ENCODE results near the gene FGFBP3.
A peak's percentile ranks its signal among the peaks of the same experiment; 100 is the strongest.

FGFBP3 gene

DNA sequence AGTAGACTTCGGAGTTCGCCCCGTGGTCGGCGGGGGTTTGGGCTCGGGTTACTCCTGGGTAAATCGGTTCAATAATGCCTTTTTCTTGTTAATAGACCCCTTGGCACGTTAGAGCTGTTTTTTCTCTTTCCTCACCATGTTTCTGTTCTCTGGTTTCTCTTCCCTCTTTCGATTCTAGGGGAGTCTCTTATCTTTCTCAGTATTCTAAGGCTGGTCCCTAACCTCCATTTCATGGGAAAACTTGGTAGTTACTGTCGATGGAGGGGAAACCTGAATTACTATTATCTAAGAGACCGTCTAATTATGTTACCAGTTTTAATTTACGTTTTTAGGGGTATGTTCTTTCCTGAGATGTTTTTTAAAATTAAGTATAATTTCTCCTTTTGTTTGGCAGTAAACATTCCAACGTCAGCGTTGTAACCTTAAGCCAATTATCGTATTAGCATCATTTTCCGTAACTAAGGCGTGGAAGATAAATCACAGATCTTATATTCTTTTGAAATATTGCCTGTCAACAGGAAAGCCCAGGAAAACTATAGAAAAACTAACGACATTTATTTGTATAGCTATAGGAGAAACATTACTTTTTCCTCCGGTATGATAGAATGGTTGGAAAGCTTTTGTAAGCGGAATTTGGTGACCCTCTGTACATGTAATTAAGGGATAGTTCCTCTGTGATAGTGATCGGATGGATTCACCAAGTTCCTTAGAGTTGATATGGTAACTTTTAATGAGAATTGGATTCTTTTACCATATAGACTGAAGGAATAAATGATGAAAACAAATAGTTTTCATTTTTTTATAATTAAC, 15.1 kb upstream of the FGFBP3 start:
- peaks cover 6 to 16% (median 11%) of the 10 kb centered on the region in 4 experiments for H3K4me1 ChIP-seq (ENCODE audit: control extremely low read depth in 1 of 4, control insufficient read depth in 4 of 4, insufficient read depth in 4 of 4, low read length in 3 of 4)
- DNase-seq: no peak
- ChIA-PET CTCF (interaction anchor here (1.1 to 3.2 kb wide), 5 partner anchors 10 to 16 kb away, joined by 3 to 15 read pairs (median 4); no protein-coding TSS in a partner anchor), POLR2A (interaction anchor here (0.7 kb wide), 1 partner anchor 23 kb away, joined by 3 read pairs; no protein-coding TSS in a partner anchor)
- WGBS (ENCODE audit: insufficient coverage): 0% methylated on average over 6 of the region's 21 CpGs
- peaks cover 3 to 9% (median 6%) of the 10 kb centered on the region in 4 experiments for H3K36me3 ChIP-seq (ENCODE audit: control insufficient read depth in 4 of 4, insufficient read depth in 4 of 4, low read length in 3 of 4)
- H3K27me3 ChIP-seq (replicated peaks in 2 of 5; ENCODE audit: control insufficient read depth in 4 of 5, insufficient read depth in 5 of 5, low read length in 4 of 5): no peaks in the 10 kb centered on the region
- peak overlapping the region; percentile 92 to 97 for H3K27ac ChIP-seq (ENCODE audit: insufficient read depth in 1 of 2, low read depth in 1 of 2, low read length in 2 of 2, poor library complexity in 1 of 2, severe bottlenecking in 2 of 2)
- H3K9me3 ChIP-seq (ENCODE audit: control extremely low read depth in 1 of 5, control insufficient read depth in 4 of 5, insufficient read depth in 2 of 5, low read depth in 1 of 5, low read length in 4 of 5): no peaks in the 10 kb centered on the region
- H3K4me3 ChIP-seq (ENCODE audit: control insufficient read depth in 1 of 7, extremely low read depth in 1 of 7, insufficient read depth in 4 of 7, low read depth in 2 of 7, low read length in 6 of 7): peak overlapping the region; percentile 77 to 99 (median 96)

DNA sequence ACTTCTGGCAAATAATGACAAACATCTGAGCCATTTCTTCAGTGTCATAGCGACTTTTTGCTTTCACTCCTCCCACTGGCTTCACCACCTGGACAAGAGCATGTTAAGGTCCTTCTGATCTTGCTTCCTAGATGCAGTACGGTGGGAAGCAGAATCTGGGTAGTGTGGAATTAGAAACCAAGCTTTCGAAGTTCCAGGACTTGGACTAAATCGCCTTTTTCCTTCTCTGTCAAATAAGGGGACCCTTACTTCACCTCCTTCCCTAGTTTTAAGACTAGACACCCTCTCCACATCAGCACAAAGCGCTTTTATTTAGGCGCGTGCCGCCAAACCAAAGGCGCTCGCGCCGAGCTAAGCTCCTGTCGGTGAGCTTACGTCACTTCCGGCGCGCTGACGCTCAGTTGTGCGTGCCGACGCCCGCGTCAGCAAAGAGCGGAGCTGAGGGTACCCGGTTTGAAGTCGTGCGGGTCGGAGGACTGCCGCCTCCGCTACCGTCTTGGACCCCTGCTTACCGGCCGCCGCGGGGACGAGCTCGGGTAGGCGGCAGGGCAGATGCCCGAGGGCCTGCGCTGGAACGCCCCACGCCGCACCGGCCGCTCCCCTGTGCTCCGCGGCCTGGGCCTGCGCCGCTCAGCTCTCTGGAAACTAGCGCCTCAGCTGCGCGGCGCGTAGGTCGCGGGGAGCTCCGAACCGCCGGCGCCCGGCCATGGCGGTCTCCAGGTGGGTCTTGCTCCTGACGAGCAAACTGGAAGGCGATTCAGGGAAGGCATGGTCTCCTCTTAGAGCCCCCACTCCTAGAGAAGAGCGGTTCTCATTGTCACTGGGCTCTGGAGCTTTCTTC, 14.3 kb upstream of the FGFBP3 start, which contains the start of gene BTAF1:
Gene BTAF1 (plus strand): TSS at position 400 of the 841 bp plus-strand sequence. CDS start 307 bp downstream, at position 707.
- H3K4me1 ChIP-seq (ENCODE audit: control extremely low read depth in 1 of 4, control insufficient read depth in 4 of 4, insufficient read depth in 4 of 4, low read length in 3 of 4): peaks cover 6 to 16% (median 11%) of the 10 kb centered on the region in 4 experiments
- H3K27ac ChIP-seq (ENCODE audit: insufficient read depth in 1 of 2, low read depth in 1 of 2, low read length in 2 of 2, poor library complexity in 1 of 2, severe bottlenecking in 2 of 2): peak within 1 kb of the TSS; percentile 92 to 97
- H3K27me3 ChIP-seq (replicated peaks in 2 of 5; ENCODE audit: control insufficient read depth in 4 of 5, insufficient read depth in 5 of 5, low read length in 4 of 5): no peaks in the 10 kb centered on the region
- peak; percentile 96 to 98 (median 98) for DNase-seq
- H3K36me3 ChIP-seq (ENCODE audit: control insufficient read depth in 4 of 4, insufficient read depth in 4 of 4, low read length in 3 of 4): peaks cover 3 to 9% (median 6%) of the 10 kb centered on the region in 4 experiments
- H3K9me3 ChIP-seq (ENCODE audit: control extremely low read depth in 1 of 5, control insufficient read depth in 4 of 5, insufficient read depth in 2 of 5, low read depth in 1 of 5, low read length in 4 of 5): no peaks in the 10 kb centered on the region
- H3K4me3 ChIP-seq (ENCODE audit: control insufficient read depth in 1 of 7, extremely low read depth in 1 of 7, insufficient read depth in 4 of 7, low read depth in 2 of 7, low read length in 6 of 7): peak within 1 kb of the TSS; percentile 77 to 99 (median 96)
- ChIA-PET CTCF (interaction anchor here (1.1 to 1.7 kb wide), 4 partner anchors 11 to 15 kb away, joined by 3 to 8 read pairs (median 4); no protein-coding TSS in a partner anchor), POLR2A (interaction anchor here (0.7 kb wide), 1 partner anchor 23 kb away, joined by 3 read pairs; no protein-coding TSS in a partner anchor)
- WGBS (ENCODE audit: insufficient coverage): under 1% methylated on average over 59 of the region's 65 CpGs

DNA sequence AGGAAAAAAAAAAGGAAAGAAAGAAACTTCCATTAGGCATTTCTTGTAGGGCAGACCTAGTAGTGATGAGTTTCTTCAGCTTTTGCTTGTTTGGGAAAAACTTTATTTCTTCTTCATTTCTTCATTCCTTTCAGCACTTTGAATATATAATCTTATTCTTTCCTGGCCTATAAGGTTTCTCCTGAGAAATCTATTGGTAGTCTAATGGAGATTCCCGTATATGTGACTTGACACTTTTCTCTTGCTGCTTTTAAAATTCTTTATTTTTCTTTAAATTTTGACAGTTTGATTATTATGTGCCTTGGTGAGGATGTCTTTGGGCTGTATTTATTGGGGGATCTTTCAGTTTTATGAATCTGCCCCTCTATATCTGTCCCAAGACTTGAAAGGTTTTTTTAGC, 10.4 kb upstream of the FGFBP3 start:
- CTCF ChIA-PET: interaction anchor here (0.6 to 1.3 kb wide), 2 partner anchors 9 to 482 kb away, joined by 3 read pairs; no protein-coding TSS in a partner anchor
- no peak overlapping the region for H3K27ac ChIP-seq (ENCODE audit: insufficient read depth in 1 of 2, low read depth in 1 of 2, low read length in 2 of 2, poor library complexity in 1 of 2, severe bottlenecking in 2 of 2)
- POLR2A ChIA-PET: no interaction called here
- no peaks in the 10 kb centered on the region for H3K36me3 ChIP-seq (ENCODE audit: control insufficient read depth in 4 of 4, insufficient read depth in 4 of 4, low read length in 3 of 4)
- no peak overlapping the region for H3K4me3 ChIP-seq (ENCODE audit: control insufficient read depth in 1 of 7, extremely low read depth in 1 of 7, insufficient read depth in 4 of 7, low read depth in 2 of 7, low read length in 6 of 7)
- H3K9me3 ChIP-seq (ENCODE audit: control extremely low read depth in 1 of 5, control insufficient read depth in 4 of 5, insufficient read depth in 2 of 5, low read depth in 1 of 5, low read length in 4 of 5): no peaks in the 10 kb centered on the region
- H3K4me1 ChIP-seq (ENCODE audit: control extremely low read depth in 1 of 4, control insufficient read depth in 4 of 4, insufficient read depth in 4 of 4, low read length in 3 of 4): peaks cover 3 to 12% (median 7%) of the 10 kb centered on the region in 4 experiments
- no peak for DNase-seq
- no CpG with 5 or more reads among the region's 1 CpG for WGBS (ENCODE audit: insufficient coverage)
- H3K27me3 ChIP-seq (replicated peaks in 2 of 5; ENCODE audit: control insufficient read depth in 4 of 5, insufficient read depth in 5 of 5, low read length in 4 of 5): peaks cover 0 to 8% (median 3%) of the 10 kb centered on the region in 5 experiments

DNA sequence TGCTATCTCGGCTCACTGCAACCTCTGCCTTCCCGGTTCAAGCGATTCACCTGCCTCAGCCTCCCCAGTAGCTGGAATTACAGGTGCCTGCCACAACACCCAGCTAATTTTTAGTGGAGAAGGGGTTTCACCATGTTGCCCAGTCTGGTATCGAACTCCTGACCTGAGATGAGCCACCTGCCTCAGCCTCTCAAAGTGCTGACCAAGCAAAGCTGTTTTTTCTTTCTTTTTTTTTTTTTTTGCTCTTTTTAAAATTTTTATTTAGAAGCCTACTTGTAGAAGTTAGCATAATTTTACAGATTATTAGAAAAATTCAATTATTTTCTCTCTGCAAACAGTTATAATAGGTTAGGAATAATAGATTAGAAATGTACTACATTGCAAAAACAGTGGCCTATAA, 1.2 kb upstream of the FGFBP3 start:
- WGBS (ENCODE audit: insufficient coverage): no CpG with 5 or more reads among the region's 4 CpGs
- no peak for DNase-seq
- no peak overlapping the region for H3K4me3 ChIP-seq (ENCODE audit: control insufficient read depth in 1 of 7, extremely low read depth in 1 of 7, insufficient read depth in 4 of 7, low read depth in 2 of 7, low read length in 6 of 7)
- H3K36me3 ChIP-seq (ENCODE audit: control insufficient read depth in 4 of 4, insufficient read depth in 4 of 4, low read length in 3 of 4): peaks cover 0 to 3% (median 0%) of the 10 kb centered on the region in 4 experiments
- peaks cover 0 to 13% (median 0%) of the 10 kb centered on the region in 5 experiments for H3K27me3 ChIP-seq (replicated peaks in 2 of 5; ENCODE audit: control insufficient read depth in 4 of 5, insufficient read depth in 5 of 5, low read length in 4 of 5)
- no peak overlapping the region for H3K27ac ChIP-seq (ENCODE audit: insufficient read depth in 1 of 2, low read depth in 1 of 2, low read length in 2 of 2, poor library complexity in 1 of 2, severe bottlenecking in 2 of 2)
- H3K4me1 ChIP-seq (ENCODE audit: control extremely low read depth in 1 of 4, control insufficient read depth in 4 of 4, insufficient read depth in 4 of 4, low read length in 3 of 4): peaks cover 3 to 19% (median 13%) of the 10 kb centered on the region in 4 experiments
- no peaks in the 10 kb centered on the region for H3K9me3 ChIP-seq (ENCODE audit: control extremely low read depth in 1 of 5, control insufficient read depth in 4 of 5, insufficient read depth in 2 of 5, low read depth in 1 of 5, low read length in 4 of 5)
- ChIA-PET CTCF (interaction anchor here (0.8 to 1.3 kb wide), 3 partner anchors 10 to 151 kb away, joined by 3 to 4 read pairs (median 3); no protein-coding TSS in a partner anchor), POLR2A (interaction anchor here (0.6 to 0.7 kb wide), 2 partner anchors 60 to 520 kb away, joined by 5 read pairs; no protein-coding TSS in a partner anchor)

DNA sequence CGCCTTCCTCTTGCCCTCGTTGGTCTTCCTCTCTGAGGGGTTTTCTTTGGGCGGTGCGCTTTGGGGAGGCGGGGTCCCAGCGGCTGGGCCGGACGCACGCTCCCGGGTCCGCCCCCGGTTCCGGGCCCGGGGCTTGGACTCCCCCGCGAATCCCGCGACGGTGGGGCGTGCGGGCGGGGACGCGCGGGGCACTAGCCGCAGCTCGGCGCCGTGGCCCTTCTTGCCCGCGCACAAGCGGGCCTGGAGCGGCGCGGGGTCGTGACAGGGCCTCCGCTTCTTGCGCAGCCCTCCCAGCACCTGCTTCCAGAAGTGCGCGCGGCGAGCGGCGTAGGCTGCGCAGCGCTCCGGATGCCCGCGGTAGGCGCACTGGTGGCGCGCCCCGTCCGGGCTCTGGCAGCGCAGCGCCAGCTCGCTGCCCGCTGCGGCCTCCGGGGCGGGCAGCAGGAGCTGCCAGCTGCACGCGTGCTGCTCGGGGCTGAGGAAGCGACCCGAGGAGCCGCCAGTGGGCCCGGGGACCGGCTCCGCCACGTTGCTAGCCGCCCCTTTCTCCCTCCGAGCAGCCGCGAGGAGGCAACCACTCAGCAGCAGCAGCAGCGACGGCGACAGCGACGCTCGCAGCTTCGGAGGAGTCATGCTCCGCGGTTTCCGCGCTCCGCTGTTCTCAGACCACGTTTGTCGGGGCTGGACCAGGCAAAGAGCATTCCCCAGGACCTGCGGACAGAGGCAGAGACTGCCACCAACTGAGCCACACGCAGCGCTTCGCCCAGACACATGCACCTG, 759 bp downstream of the FGFBP3 start:
- POLR2A ChIA-PET: interaction anchor here (1.1 kb wide), 1 partner anchor 42 kb away, joined by 3 read pairs; no protein-coding TSS in a partner anchor
- peak; percentile 83 to 93 (median 90) for DNase-seq
- H3K36me3 ChIP-seq (ENCODE audit: control insufficient read depth in 4 of 4, insufficient read depth in 4 of 4, low read length in 3 of 4): peaks cover 0 to 3% (median 0%) of the 10 kb centered on the region in 4 experiments
- CTCF ChIA-PET: interaction anchor here (0.8 to 2.1 kb wide), 11 partner anchors 10 to 610 kb away, joined by 3 to 7 read pairs (median 4); partner anchors contain the start of gene BTAF1
- 0% methylated on average over 69 of the region's 93 CpGs for WGBS (ENCODE audit: insufficient coverage)
- H3K27me3 ChIP-seq (replicated peaks in 2 of 5; ENCODE audit: control insufficient read depth in 4 of 5, insufficient read depth in 5 of 5, low read length in 4 of 5): peaks cover 0 to under 1% (median 0%) of the 10 kb centered on the region in 5 experiments
- peaks cover 3 to 19% (median 13%) of the 10 kb centered on the region in 4 experiments for H3K4me1 ChIP-seq (ENCODE audit: control extremely low read depth in 1 of 4, control insufficient read depth in 4 of 4, insufficient read depth in 4 of 4, low read length in 3 of 4)
- H3K4me3 ChIP-seq (ENCODE audit: control insufficient read depth in 1 of 7, extremely low read depth in 1 of 7, insufficient read depth in 4 of 7, low read depth in 2 of 7, low read length in 6 of 7): peak overlapping the region; percentile 80 to 97 (median 84)
- H3K27ac ChIP-seq (ENCODE audit: insufficient read depth in 1 of 2, low read depth in 1 of 2, low read length in 2 of 2, poor library complexity in 1 of 2, severe bottlenecking in 2 of 2): peak overlapping the region; percentile 32 to 40
- H3K9me3 ChIP-seq (ENCODE audit: control extremely low read depth in 1 of 5, control insufficient read depth in 4 of 5, insufficient read depth in 2 of 5, low read depth in 1 of 5, low read length in 4 of 5): no peaks in the 10 kb centered on the region

DNA sequence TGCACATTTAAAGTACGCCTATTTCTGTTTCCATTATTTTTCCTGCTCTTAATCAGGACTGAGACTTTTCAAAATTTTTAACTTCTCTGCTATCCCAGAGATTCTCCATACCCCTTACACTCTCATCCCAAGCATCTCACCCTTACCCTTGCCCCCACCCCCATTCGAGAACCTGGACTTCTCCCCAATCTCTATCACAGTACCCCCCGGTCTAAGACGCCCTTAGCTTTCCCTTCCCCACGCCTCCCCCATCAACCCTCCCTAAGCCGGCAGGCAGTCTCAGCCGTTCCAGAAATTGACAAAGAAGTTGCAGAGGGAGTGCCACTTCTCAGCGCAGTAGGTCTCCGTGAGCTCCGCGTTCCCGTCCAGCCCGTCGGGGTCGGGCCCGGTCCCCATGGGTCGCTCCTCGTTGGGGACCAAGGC, 1.4 kb downstream of the FGFBP3 start:
- H3K27ac ChIP-seq (ENCODE audit: insufficient read depth in 1 of 2, low read depth in 1 of 2, low read length in 2 of 2, poor library complexity in 1 of 2, severe bottlenecking in 2 of 2): peak overlapping the region; percentile 22 to 40
- 3% methylated on average over 16 of the region's 18 CpGs for WGBS (ENCODE audit: insufficient coverage)
- ChIA-PET CTCF (interaction anchor here (0.9 to 2.1 kb wide), 8 partner anchors 9 to 148 kb away, joined by 3 to 7 read pairs (median 4); no protein-coding TSS in a partner anchor), POLR2A (interaction anchor here (0.6 to 1.1 kb wide), 2 partner anchors 42 to 73 kb away, joined by 3 read pairs; no protein-coding TSS in a partner anchor)
- H3K4me3 ChIP-seq (ENCODE audit: control insufficient read depth in 1 of 7, extremely low read depth in 1 of 7, insufficient read depth in 4 of 7, low read depth in 2 of 7, low read length in 6 of 7): peak overlapping the region; percentile 80 to 97 (median 84)
- H3K4me1 ChIP-seq (ENCODE audit: control extremely low read depth in 1 of 4, control insufficient read depth in 4 of 4, insufficient read depth in 4 of 4, low read length in 3 of 4): peaks cover 3 to 19% (median 13%) of the 10 kb centered on the region in 4 experiments
- H3K27me3 ChIP-seq (replicated peaks in 2 of 5; ENCODE audit: control insufficient read depth in 4 of 5, insufficient read depth in 5 of 5, low read length in 4 of 5): no peaks in the 10 kb centered on the region
- H3K9me3 ChIP-seq (ENCODE audit: control extremely low read depth in 1 of 5, control insufficient read depth in 4 of 5, insufficient read depth in 2 of 5, low read depth in 1 of 5, low read length in 4 of 5): no peaks in the 10 kb centered on the region
- H3K36me3 ChIP-seq (ENCODE audit: control insufficient read depth in 4 of 4, insufficient read depth in 4 of 4, low read length in 3 of 4): peaks cover 0 to 3% (median 0%) of the 10 kb centered on the region in 4 experiments
- peak; percentile 30 to 64 (median 54) for DNase-seq
